Vagina (tissue), 2 donors: Measurements from ENCODE around the gene VAV3. TPM values are rescaled to one million over a fixed set of nuclear protein-coding genes. Genes with fewer than 3 reads are reported as not detected.

Experiments used
- DNase-seq, 2 donors: peaks; one replicate each; pipeline ENCODE4 v3.0.0-alpha.2; 2017; ENCODE audit errors: extremely low spot score in 2 of 2
- H3K27ac ChIP-seq: fragments of 200-600 bp; sonication (generic); one replicate; pipeline ENCODE4 v1.5.1; 2019
- H3K27me3 ChIP-seq: fragments of 200-600 bp; sonication (generic); one replicate; pipeline ENCODE4 v1.5.1; 2019
- H3K36me3 ChIP-seq, 2 donors: fragments of 200-600 bp; sonication (generic); one replicate each; pipeline ENCODE4 v1.5.1; 2017 to 2019
- H3K4me1 ChIP-seq: fragments of 200-600 bp; sonication (generic); one replicate; pipeline ENCODE4 v1.5.1; 2019
- H3K4me3 ChIP-seq, 2 donors: fragments of 200-600 bp; sonication (generic); 1 replicate in 1 of 2; 2 replicates in 1 of 2; pipeline ENCODE4 v1.5.1; 2016 to 2019
- H3K9me3 ChIP-seq: fragments of 200-600 bp; sonication (generic); one replicate; pipeline ENCODE4 v1.5.1; 2019
- POLR2A ChIP-seq, 2 donors: fragments of 450-650 bp; IDR thresholded peaks; one replicate each; pipeline ENCODE4 v1.6.1; 2017; ENCODE audit warnings: antibody characterized with exemption in 2 of 2, mild to moderate bottlenecking in 2 of 2, moderate library complexity in 2 of 2
- POLR2AphosphoS5 ChIP-seq, 2 donors: sonication (generic); formaldehyde crosslinking; IDR thresholded peaks; one replicate each; pipeline ENCODE4 v1.9.0; 2017; ENCODE audit warnings: antibody characterized with exemption in 2 of 2, mild to moderate bottlenecking in 2 of 2, low read depth in 1 of 2; ENCODE audit not compliant: insufficient read depth in 1 of 2
- intact Hi-C: fragments of 100-400 bp; cut with DNase I; formaldehyde crosslinking; loops from one replicate; pipeline ENCODE4 v1.15.1; 2023
- total RNA-seq: library from RNA; depleted of rRNA; stranded (reverse); fragments of >200 nt; gene quantifications from one replicate; pipeline ENCODE4 v1.2.3, GENCODE V29; 2016
- TF ChIP-seq, protein P1 (sequence below), 3 experiments: fragments of 450-650 bp in 2 of 3; fragments of 200-600 bp in 1 of 3; sonication (generic) in 1 of 3; IDR thresholded peaks; one replicate each; pipeline ENCODE4 v1.5.1; 2017 to 2019; ENCODE audit warnings: antibody characterized with exemption in 3 of 3, mild to moderate bottlenecking in 2 of 3, moderate library complexity in 2 of 3

Gene VAV3
- total RNA-seq, 1 donor from 2014 or later = 67.5 TPM

DNA sequence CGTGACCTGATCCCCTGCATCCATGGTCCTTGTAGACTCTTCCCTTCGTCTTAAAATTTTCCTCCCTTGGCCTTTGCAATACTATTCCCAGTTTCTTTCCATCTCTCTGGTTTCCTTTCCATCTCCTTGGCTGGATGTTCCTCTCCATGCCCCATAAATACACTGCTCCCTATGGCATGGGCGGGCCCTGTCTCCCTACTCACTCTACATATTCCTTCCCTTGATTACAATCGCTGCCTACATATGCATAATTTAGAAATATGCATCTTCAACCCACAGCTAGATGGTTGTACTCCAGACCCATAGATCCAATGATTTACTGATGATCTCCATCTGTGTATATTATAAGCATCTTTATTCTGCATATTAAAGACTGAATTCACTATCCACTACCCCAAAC, 419.1 kb downstream of the VAV3 start:
- intact Hi-C loops = no loop called here
- no peaks in the 10 kb centered on the region for H3K36me3 ChIP-seq
- no peak for TF ChIP-seq POLR2AphosphoS5 (IDR thresholded peaks at IDR 0.05; ENCODE audit: insufficient read depth in 1 of 2, low read depth in 1 of 2)
- no peak for TF ChIP-seq POLR2A (IDR thresholded peaks at IDR 0.05)
- H3K27me3 ChIP-seq = no peaks in the 10 kb centered on the region
- no peak for DNase-seq
- peaks cover 9% of the 10 kb centered on the region for H3K4me1 ChIP-seq
- H3K27ac ChIP-seq = no peak overlapping the region
- no peak overlapping the region for H3K4me3 ChIP-seq
- H3K9me3 ChIP-seq = no peaks in the 10 kb centered on the region

DNA sequence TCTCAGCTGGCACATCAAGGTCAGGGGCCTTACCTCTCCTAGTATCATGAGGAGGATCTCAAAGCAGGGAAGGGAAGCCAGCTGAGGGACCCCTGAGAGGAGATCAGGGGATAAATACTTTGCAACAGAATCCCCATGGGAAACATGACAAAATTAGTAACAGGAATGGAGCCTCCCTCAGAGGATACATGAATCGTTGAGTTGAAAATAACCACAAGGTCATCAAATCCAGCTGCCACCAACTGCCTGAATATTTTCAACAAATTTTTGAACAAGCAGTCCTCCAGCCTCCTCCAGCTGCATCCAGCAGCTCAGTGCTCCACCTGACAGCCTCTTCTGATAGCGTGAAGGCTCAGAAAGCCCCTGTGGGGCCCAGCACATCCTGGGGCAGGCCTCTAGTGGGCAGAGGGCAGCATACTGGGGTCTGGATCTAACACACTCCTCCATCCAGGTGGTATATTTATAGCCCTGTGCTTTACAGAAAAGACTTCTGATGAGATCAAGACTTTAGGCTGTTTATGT, 419.9 kb downstream of the VAV3 start:
- Histone ChIP-seq H3K36me3 (no peaks in the 10 kb centered on the region), H3K27me3 (no peaks in the 10 kb centered on the region), H3K27ac (no peak overlapping the region), H3K9me3 (no peaks in the 10 kb centered on the region), H3K4me1 (peaks cover 9% of the 10 kb centered on the region), H3K4me3 (no peak overlapping the region)
- DNase-seq = no peak
- intact Hi-C loops = no loop called here
- TF ChIP-seq, protein P1, sequence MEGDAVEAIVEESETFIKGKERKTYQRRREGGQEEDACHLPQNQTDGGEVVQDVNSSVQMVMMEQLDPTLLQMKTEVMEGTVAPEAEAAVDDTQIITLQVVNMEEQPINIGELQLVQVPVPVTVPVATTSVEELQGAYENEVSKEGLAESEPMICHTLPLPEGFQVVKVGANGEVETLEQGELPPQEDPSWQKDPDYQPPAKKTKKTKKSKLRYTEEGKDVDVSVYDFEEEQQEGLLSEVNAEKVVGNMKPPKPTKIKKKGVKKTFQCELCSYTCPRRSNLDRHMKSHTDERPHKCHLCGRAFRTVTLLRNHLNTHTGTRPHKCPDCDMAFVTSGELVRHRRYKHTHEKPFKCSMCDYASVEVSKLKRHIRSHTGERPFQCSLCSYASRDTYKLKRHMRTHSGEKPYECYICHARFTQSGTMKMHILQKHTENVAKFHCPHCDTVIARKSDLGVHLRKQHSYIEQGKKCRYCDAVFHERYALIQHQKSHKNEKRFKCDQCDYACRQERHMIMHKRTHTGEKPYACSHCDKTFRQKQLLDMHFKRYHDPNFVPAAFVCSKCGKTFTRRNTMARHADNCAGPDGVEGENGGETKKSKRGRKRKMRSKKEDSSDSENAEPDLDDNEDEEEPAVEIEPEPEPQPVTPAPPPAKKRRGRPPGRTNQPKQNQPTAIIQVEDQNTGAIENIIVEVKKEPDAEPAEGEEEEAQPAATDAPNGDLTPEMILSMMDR (IDR thresholded peaks at IDR 0.05) = no peak
- TF ChIP-seq POLR2AphosphoS5 (IDR thresholded peaks at IDR 0.05; ENCODE audit: insufficient read depth in 1 of 2, low read depth in 1 of 2) (no peak), POLR2A (IDR thresholded peaks at IDR 0.05) (no peak)

DNA sequence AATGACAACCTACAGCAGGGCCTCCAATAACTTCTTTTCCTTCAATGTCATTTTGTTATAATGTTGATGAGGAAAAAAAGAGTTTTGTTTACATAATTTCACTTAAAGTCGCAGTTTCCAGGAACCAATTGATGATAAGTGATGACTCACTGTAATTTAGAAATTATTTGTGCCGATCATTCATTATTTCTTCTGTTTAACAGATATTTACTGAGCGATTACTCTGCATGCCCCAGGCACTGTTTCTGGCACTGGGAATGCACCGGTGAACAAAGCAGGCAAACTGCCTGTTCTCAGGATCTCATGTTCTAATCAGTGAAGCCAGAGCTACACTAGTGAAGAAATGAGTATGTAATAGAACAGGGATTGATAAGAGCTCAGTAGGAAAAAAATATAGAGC, 420.7 kb downstream of the VAV3 start:
- H3K4me1 ChIP-seq = peaks cover 9% of the 10 kb centered on the region
- intact Hi-C loops = no loop called here
- no peak for DNase-seq
- H3K4me3 ChIP-seq = no peak overlapping the region
- no peaks in the 10 kb centered on the region for H3K9me3 ChIP-seq
- H3K27ac ChIP-seq = no peak overlapping the region
- no peaks in the 10 kb centered on the region for H3K36me3 ChIP-seq
- no peaks in the 10 kb centered on the region for H3K27me3 ChIP-seq
- TF ChIP-seq POLR2AphosphoS5 (IDR thresholded peaks at IDR 0.05; ENCODE audit: insufficient read depth in 1 of 2, low read depth in 1 of 2) (no peak), POLR2A (IDR thresholded peaks at IDR 0.05) (no peak)
- TF ChIP-seq, protein P1 (IDR thresholded peaks at IDR 0.05) = no peak

DNA sequence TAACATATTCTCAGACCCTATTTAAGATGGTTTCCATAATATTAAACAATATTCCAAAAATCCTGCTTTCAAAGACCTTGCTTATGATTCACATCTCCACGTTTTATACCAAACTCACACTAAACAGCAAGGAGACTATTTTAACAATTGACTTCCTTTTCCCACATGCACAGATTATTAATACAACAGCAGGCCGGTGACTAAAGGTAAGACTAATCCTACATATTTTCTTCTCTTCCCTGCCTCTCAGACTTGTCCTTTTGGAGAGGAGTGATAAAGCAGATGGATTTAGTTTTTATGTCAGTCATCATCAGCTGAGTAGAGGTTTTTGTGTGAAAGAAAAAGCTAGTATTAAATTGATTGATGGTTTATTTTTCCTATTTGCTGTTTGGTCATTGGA, 423.6 kb downstream of the VAV3 start:
- no peak for DNase-seq
- Histone ChIP-seq H3K36me3 (no peaks in the 10 kb centered on the region), H3K27ac (no peak overlapping the region), H3K27me3 (no peaks in the 10 kb centered on the region), H3K4me3 (no peak overlapping the region), H3K4me1 (peaks cover 9% of the 10 kb centered on the region), H3K9me3 (no peaks in the 10 kb centered on the region)
- TF ChIP-seq, protein P1 (IDR thresholded peaks at IDR 0.05) = no peak
- TF ChIP-seq POLR2AphosphoS5 (IDR thresholded peaks at IDR 0.05; ENCODE audit: insufficient read depth in 1 of 2, low read depth in 1 of 2) = no peak
- no peak for TF ChIP-seq POLR2A (IDR thresholded peaks at IDR 0.05)
- intact Hi-C loops = no loop called here

DNA sequence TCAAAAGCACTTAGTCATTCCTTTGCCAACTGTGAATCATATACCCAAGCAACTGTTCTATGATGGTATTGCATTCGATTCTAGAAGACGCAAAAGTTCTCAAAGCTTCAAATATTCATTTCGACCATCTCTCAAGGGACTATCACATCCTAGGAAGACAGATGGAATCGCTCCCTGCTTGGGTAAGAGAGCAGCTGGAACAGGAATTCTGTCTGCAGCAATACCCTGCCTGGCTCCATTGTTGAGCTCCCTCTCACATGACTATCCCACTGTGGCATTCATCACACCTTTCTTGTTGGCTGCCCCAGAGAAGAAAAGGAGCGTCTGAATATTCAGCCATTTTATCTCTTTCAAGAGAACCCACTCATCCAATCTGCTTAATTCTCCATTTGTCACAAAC, 426.5 kb downstream of the VAV3 start:
- no peaks in the 10 kb centered on the region for H3K36me3 ChIP-seq
- no peaks in the 10 kb centered on the region for H3K9me3 ChIP-seq
- H3K27me3 ChIP-seq = no peaks in the 10 kb centered on the region
- H3K4me1 ChIP-seq = peaks cover 15% of the 10 kb centered on the region
- no peak overlapping the region for H3K4me3 ChIP-seq
- no peak overlapping the region for H3K27ac ChIP-seq
- TF ChIP-seq POLR2AphosphoS5 (IDR thresholded peaks at IDR 0.05; ENCODE audit: insufficient read depth in 1 of 2, low read depth in 1 of 2) = no peak
- no peak for TF ChIP-seq POLR2A (IDR thresholded peaks at IDR 0.05)
- TF ChIP-seq, protein P1 (IDR thresholded peaks at IDR 0.05) = no peak
- DNase-seq = no peak
- intact Hi-C loops = no loop called here
